Stomach (tissue), 9 donors: Measurements from ENCODE around the gene CEP152. TPM values are rescaled to one million over a fixed set of nuclear protein-coding genes. Genes with fewer than 3 reads are reported as not detected.

Source experiments
- DNase-seq, 2 donors: peaks; one replicate each; pipeline versions ENCODE4 v3.0.0 to v3.0.0-alpha.2; 2013 to 2019
- H3K27ac ChIP-seq, 5 donors: fragments of 200-600 bp in 4 of 5; sonication (generic) in 4 of 5; one replicate each; pipeline ENCODE4 v1.5.1; 2013 to 2019; ENCODE audit warnings: mild to moderate bottlenecking in 1 of 5, moderate library complexity in 1 of 5
- H3K27me3 ChIP-seq, 3 donors: fragments of 200-600 bp; sonication (generic); one replicate each; pipeline ENCODE4 v1.5.1; 2017 to 2019; ENCODE audit warnings: mixed run types in 1 of 3
- H3K36me3 ChIP-seq, 4 donors: fragments of 200-600 bp; sonication (generic); 1 replicate in 3 of 4; 2 replicates in 1 of 4; pipeline ENCODE4 v1.5.1; 2016 to 2019
- H3K4me1 ChIP-seq, 4 donors: fragments of 200-600 bp; sonication (generic); one replicate each; pipeline ENCODE4 v1.5.1; 2016 to 2019
- H3K4me3 ChIP-seq, 4 donors: fragments of 200-600 bp; sonication (generic) in 3 of 4; one replicate each; pipeline ENCODE4 v1.5.1; 2016 to 2019; ENCODE audit warnings: mild to moderate bottlenecking in 1 of 4
- H3K9me3 ChIP-seq, 4 donors: fragments of 200-600 bp; sonication (generic); one replicate each; pipeline ENCODE4 v1.5.1; 2016 to 2019
- EP300 ChIP-seq: sonication (generic); formaldehyde crosslinking; IDR thresholded peaks from one replicate; pipeline ENCODE4 v1.6.1; 2017; ENCODE audit warnings: antibody characterized with exemption
- POLR2A ChIP-seq, 4 donors: fragments of 450-650 bp; IDR thresholded peaks; one replicate each; pipeline ENCODE4 v1.6.1; 2016; ENCODE audit warnings: antibody characterized with exemption in 4 of 4, control low read depth in 2 of 4, mild to moderate bottlenecking in 1 of 4, moderate library complexity in 1 of 4
- POLR2AphosphoS5 ChIP-seq, 3 donors: sonication (generic); formaldehyde crosslinking; IDR thresholded peaks; one replicate each; pipeline ENCODE4 v1.6.1; 2016; ENCODE audit warnings: antibody characterized with exemption in 3 of 3
- whole genome bisulfite sequencing, 5 donors: extraction: QIAGEN DNeasy Blood & Tissue Kit in 3 of 5; methylation state at CpG; one replicate each; pipeline versions ENCODE4 v1.1.5 to v1.1.7; 2013 to 2018; 5-methylcytosine and 5-hydroxymethylcytosine counted together
- intact Hi-C: fragments of 100-400 bp; cut with DNase I; formaldehyde crosslinking; loops from one replicate; pipeline ENCODE4 v1.15.1; 2023; ENCODE audit warnings: low total_unique reads
- polyA plus RNA-seq, 3 donors: library from polyadenylated mRNA; stranded (reverse); fragments of 200-250 nt; gene quantifications; one replicate each; pipeline ENCODE4 v1.2.3, GENCODE V29; 2013
- total RNA-seq, 5 donors: library from RNA; depleted of rRNA; stranded (reverse); fragments of >200 nt; gene quantifications; one replicate each; pipeline versions ENCODE4 v1.1.0 to v1.2.3, GENCODE V29; 2014 to 2016
- TF ChIP-seq, protein P1 (sequence below), 7 experiments: fragments of 450-650 bp in 4 of 7; fragments of 200-600 bp in 3 of 7; sonication (generic) in 3 of 7; IDR thresholded peaks; one replicate each; pipeline ENCODE4 v1.5.1; 2016 to 2019; ENCODE audit warnings: antibody characterized with exemption in 7 of 7, control low read depth in 2 of 7, mild to moderate bottlenecking in 1 of 7
- donor health status: healthy with polysubstance abuse.
- donor health status: Bipolar disorder and iron deficiency.
- donor health status: healthy.

Gene CEP152
- total and polyA plus RNA-seq, 8 donors, result 0.61 to 36.2 (median 10.0) TPM

DNA sequence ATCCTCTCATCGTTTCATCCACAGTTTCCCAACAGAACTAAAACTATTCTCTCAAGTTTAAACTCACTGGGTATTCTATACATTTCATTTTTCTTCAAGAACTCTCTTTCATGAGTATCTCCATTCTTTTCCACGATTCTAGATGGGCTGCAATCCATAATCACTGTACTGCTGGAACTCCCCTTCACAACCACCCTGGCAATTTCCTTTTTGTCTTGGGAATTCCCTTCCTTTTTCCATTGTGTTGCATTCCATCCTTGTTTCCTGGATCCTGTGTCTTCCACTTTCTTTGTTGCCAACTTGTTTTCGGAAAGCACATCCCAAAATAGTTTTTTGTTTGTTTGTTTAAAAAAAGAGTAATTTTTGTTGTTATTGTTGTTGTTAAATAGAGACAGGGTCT is 98.3 kb downstream of the CEP152 start:
- 76 to 83% (median 82%) methylated on average over 3 of the region's 3 CpGs for WGBS, 5 donors
- Histone ChIP-seq H3K27me3 (no peaks in the 10 kb centered on the region), H3K4me1 (no peaks in the 10 kb centered on the region), H3K9me3 (peaks cover 5 to 20% (median 16%) of the 10 kb centered on the region in 4 donors), H3K36me3 (no peaks in the 10 kb centered on the region), H3K4me3 (no peak overlapping the region), H3K27ac (no peak overlapping the region)
- DNase-seq, result no peak
- intact Hi-C loops, result no loop called here
- TF ChIP-seq EP300 (no peak), POLR2AphosphoS5 (IDR thresholded peaks at IDR 0.05) (no peak), POLR2A (IDR thresholded peaks at IDR 0.05) (no peak)
- TF ChIP-seq, protein P1, sequence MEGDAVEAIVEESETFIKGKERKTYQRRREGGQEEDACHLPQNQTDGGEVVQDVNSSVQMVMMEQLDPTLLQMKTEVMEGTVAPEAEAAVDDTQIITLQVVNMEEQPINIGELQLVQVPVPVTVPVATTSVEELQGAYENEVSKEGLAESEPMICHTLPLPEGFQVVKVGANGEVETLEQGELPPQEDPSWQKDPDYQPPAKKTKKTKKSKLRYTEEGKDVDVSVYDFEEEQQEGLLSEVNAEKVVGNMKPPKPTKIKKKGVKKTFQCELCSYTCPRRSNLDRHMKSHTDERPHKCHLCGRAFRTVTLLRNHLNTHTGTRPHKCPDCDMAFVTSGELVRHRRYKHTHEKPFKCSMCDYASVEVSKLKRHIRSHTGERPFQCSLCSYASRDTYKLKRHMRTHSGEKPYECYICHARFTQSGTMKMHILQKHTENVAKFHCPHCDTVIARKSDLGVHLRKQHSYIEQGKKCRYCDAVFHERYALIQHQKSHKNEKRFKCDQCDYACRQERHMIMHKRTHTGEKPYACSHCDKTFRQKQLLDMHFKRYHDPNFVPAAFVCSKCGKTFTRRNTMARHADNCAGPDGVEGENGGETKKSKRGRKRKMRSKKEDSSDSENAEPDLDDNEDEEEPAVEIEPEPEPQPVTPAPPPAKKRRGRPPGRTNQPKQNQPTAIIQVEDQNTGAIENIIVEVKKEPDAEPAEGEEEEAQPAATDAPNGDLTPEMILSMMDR (IDR thresholded peaks at IDR 0.05), result no peak

DNA sequence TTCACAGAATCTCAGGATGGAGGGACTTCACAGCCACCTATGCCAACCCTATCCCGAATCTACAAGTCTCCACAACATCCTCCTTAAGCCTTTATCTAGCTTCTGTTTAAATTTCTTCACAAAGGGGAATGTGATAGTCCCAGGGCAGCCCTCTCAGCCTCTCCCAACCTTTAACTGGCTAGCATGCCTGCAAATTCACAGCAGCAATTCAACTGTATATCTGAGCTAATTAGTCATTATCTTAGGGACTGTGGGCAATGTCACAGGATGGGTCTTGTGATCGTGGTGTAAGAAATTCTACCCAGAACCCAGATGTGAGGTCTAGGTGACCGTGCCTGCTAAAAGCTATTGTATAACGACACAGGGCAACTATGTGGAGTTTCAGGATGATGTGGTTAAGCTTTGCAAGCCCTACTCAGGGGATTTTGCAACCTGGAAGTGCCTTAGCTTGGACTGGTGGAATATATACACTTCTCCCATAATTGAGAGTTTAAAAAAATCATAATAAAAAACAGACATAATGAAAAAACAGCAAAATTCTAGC is 99.8 kb downstream of the CEP152 start:
- TF ChIP-seq EP300 (no peak), POLR2A (IDR thresholded peaks at IDR 0.05) (no peak), POLR2AphosphoS5 (IDR thresholded peaks at IDR 0.05) (no peak)
- TF ChIP-seq, protein P1 (IDR thresholded peaks at IDR 0.05), result no peak

DNA sequence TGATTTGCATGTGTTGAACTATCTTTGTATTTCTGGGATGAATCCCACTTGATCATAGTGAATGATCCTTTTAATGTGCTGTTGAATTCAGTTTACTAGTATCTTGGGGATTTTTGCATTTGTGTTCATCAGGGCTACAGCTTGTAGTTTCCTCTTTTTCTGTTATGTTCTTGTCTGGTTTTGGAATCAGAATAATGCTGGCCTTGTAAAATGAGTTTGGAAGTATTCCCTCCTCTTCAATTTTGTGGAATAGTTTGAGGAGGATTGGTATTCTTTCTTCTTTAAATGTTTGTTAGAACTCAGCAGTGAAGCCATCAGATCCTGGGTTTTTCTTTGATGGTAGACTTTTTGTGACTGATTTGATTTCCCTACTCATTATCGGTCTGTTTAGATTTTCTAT is 102.2 kb downstream of the CEP152 start:
- intact Hi-C loops, result no loop called here
- H3K4me3 ChIP-seq, result no peak overlapping the region
- peaks cover 0 to 7% (median 0%) of the 10 kb centered on the region in 4 donors for H3K9me3 ChIP-seq
- no peaks in the 10 kb centered on the region for H3K4me1 ChIP-seq
- H3K27ac ChIP-seq, result no peak overlapping the region
- WGBS, 5 donors, result 30 to 93% (median 79%) methylated on average over 1 of the region's 1 CpG
- no peaks in the 10 kb centered on the region for H3K27me3 ChIP-seq
- H3K36me3 ChIP-seq, result no peaks in the 10 kb centered on the region
- DNase-seq, result no peak
- TF ChIP-seq POLR2AphosphoS5 (IDR thresholded peaks at IDR 0.05) (no peak), EP300 (no peak), POLR2A (IDR thresholded peaks at IDR 0.05) (no peak)
- TF ChIP-seq, protein P1 (IDR thresholded peaks at IDR 0.05), result no peak

More for the DNA sequence above, 99.8 kb downstream of the CEP152 start:
- Histone ChIP-seq H3K4me3 (no peak overlapping the region), H3K36me3 (no peaks in the 10 kb centered on the region), H3K4me1 (no peaks in the 10 kb centered on the region), H3K27me3 (no peaks in the 10 kb centered on the region), H3K27ac (no peak overlapping the region), H3K9me3 (peaks cover 0 to 10% (median 8%) of the 10 kb centered on the region in 4 donors)
- no peak for DNase-seq
- 64 to 76% (median 72%) methylated on average over 4 of the region's 4 CpGs for WGBS, 5 donors
- intact Hi-C loops, result no loop called here

DNA sequence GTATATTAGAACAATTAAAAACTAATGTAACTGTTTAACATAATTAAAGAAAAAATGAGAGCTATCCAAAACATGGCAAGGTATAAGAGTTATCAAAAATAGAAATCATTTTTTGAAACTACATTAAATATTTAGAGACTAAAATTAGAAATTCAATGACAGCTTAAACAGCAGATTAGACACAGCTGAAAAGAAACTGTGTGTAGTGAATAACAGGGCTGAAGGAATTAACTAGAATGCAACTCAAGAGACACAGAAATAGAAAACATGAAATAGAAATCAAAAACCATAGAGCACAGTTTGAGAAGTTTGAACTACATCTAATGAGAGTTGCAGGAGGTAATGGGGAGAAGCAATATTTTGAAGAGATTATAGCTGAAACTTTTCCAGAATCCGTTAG is 105.5 kb downstream of the CEP152 start:
- no peak overlapping the region for H3K27ac ChIP-seq
- no peaks in the 10 kb centered on the region for H3K27me3 ChIP-seq
- WGBS, 5 donors, result 83 to 89% (median 85%) methylated on average over 1 of the region's 1 CpG
- H3K36me3 ChIP-seq, result no peaks in the 10 kb centered on the region
- peaks cover 0 to 7% (median 0%) of the 10 kb centered on the region in 4 donors for H3K9me3 ChIP-seq
- TF ChIP-seq EP300 (no peak), POLR2A (IDR thresholded peaks at IDR 0.05) (no peak)
- intact Hi-C loops, result no loop called here
- no peaks in the 10 kb centered on the region for H3K4me1 ChIP-seq
- no peak for DNase-seq
- no peak overlapping the region for H3K4me3 ChIP-seq

DNA sequence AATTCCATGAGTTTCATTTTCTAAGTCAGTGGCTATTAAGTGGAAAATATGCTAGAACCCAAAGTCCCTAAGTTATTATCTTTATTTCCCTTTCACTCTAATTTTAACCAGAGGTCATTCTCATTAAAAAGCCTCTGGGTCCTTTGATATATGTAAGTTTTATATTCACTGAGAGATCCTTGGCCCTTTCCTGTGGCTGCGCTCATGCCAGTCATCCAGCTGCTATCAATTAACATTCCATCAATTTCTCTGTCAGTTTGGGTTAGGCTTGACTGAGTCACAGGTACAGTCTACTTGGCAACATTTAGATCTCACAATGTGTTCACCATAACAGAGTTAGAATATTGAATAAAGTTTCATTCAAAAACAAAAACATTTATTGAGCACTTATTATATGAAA is 107.3 kb downstream of the CEP152 start:
- no peak overlapping the region for H3K27ac ChIP-seq
- intact Hi-C loops, result no loop called here
- peaks cover 0 to 7% (median 0%) of the 10 kb centered on the region in 4 donors for H3K9me3 ChIP-seq
- no peaks in the 10 kb centered on the region for H3K4me1 ChIP-seq
- H3K36me3 ChIP-seq, result no peaks in the 10 kb centered on the region
- H3K4me3 ChIP-seq, result no peak overlapping the region
- no peaks in the 10 kb centered on the region for H3K27me3 ChIP-seq
- TF ChIP-seq, protein P1 (IDR thresholded peaks at IDR 0.05), result no peak
- no peak for TF ChIP-seq POLR2AphosphoS5 (IDR thresholded peaks at IDR 0.05)
- TF ChIP-seq EP300, result no peak
- TF ChIP-seq POLR2A (IDR thresholded peaks at IDR 0.05), result no peak
- DNase-seq, result no peak
- WGBS, 5 donors, result 95 to 100% (median 100%) methylated on average over 1 of the region's 1 CpG
